Smooth muscle cell (in vitro differentiated cells): ENCODE data around the gene IL15. TPM values are rescaled to one million over a fixed set of nuclear protein-coding genes. Genes with fewer than 3 reads are reported as not detected.

Experiments used
- DNase-seq: peaks from one replicate; lab custom pipeline; 2025; ENCODE audit not compliant: unreplicated experiment; lab: John Stamatoyannopoulos, UW
- H2AFZ ChIP-seq: fragments of 200-600 bp; sonication (generic); 2 replicates; pipeline ENCODE4 v1.6.0; 2016; ENCODE audit warnings: antibody characterized with exemption, low read depth, mild to moderate bottlenecking
- H3F3A ChIP-seq: fragments of 200-600 bp; sonication (generic); 2 replicates; pipeline ENCODE4 v1.6.0; 2017; ENCODE audit warnings: antibody characterized with exemption, low read depth
- H3K27ac ChIP-seq: fragments of 200-600 bp; sonication (generic); 2 replicates; pipeline ENCODE4 v1.5.1; 2016; ENCODE audit warnings: low read depth, mild to moderate bottlenecking
- H3K27me3 ChIP-seq: fragments of 200-600 bp; sonication (generic); 2 replicates; pipeline ENCODE4 v1.6.1; 2016; ENCODE audit warnings: low read depth, mild to moderate bottlenecking
- H3K36me3 ChIP-seq: fragments of 200-600 bp; sonication (generic); 2 replicates; pipeline ENCODE4 v1.5.1; 2016; ENCODE audit warnings: low read depth
- H3K4me1 ChIP-seq: fragments of 200-600 bp; sonication (generic); 2 replicates; pipeline ENCODE4 v1.5.1; 2016; ENCODE audit warnings: low read depth
- H3K4me2 ChIP-seq: fragments of 200-600 bp; sonication (generic); 2 replicates; pipeline ENCODE4 v1.6.0; 2016; ENCODE audit warnings: mild to moderate bottlenecking
- H3K4me3 ChIP-seq: fragments of 200-600 bp; sonication (generic); 2 replicates; pipeline ENCODE4 v1.5.1; 2016; ENCODE audit warnings: mild to moderate bottlenecking
- H3K79me2 ChIP-seq: fragments of 200-600 bp; sonication (generic); 2 replicates; pipeline ENCODE4 v1.6.0; 2016; ENCODE audit warnings: low read depth, mild to moderate bottlenecking
- H3K9ac ChIP-seq: fragments of 200-600 bp; sonication (generic); 2 replicates; pipeline ENCODE4 v1.6.0; 2016; ENCODE audit warnings: low read depth
- H3K9me3 ChIP-seq: fragments of 200-600 bp; sonication (generic); replicated peaks from 2 replicates; pipeline ENCODE4 v1.5.1; 2016; ENCODE audit warnings: low read depth
- H4K20me1 ChIP-seq: fragments of 200-600 bp; sonication (generic); 2 replicates; pipeline ENCODE4 v1.6.0; 2016; ENCODE audit warnings: low read depth
- CTCF ChIP-seq: fragments of 200-600 bp; sonication (generic); IDR thresholded peaks from 2 replicates; pipeline ENCODE4 v1.5.1; 2017; ENCODE audit warnings: borderline replicate concordance, mild to moderate bottlenecking, antibody characterized with exemption; ENCODE audit not compliant: insufficient read depth, poor library complexity, severe bottlenecking
- WGBS: methylation state at CpG from one replicate; pipeline ENCODE4 v1.1.7; 2016; ENCODE audit warnings: low lambda C conversion rate; 5-methylcytosine and 5-hydroxymethylcytosine counted together
- polyA plus RNA-seq: library from polyadenylated mRNA; unstranded; fragments of >200 nt; fragmentation: Nextera tagmentation; extraction: Ambion mirVana; gene quantifications from 2 replicates; pipeline ENCODE4 v1.2.1, GENCODE V29; 2016
- total RNA-seq: library from RNA; depleted of rRNA; stranded (reverse); fragments of >200 nt; gene quantifications from 2 replicates; pipeline ENCODE4 v1.2.3, GENCODE V29; 2014

Gene IL15
- total and polyA plus RNA-seq, 2 experiments from 2014 or later, result 0.73 to 2.2 TPM

- Histone ChIP-seq H3K9me3 (peaks cover 8% of the 10 kb centered on the region), H3K27me3 (no peaks in the 10 kb centered on the region), H2AFZ (no peak overlapping the region), H3F3A (no peaks in the 10 kb centered on the region), H3K4me3 (no peak overlapping the region), H4K20me1 (no peaks in the 10 kb centered on the region), H3K27ac (no peak overlapping the region), H3K9ac (no peak overlapping the region), H3K36me3 (no peaks in the 10 kb centered on the region), H3K79me2 (no peaks in the 10 kb centered on the region), H3K4me2 (no peak overlapping the region), H3K4me1 (no peaks in the 10 kb centered on the region)
- 54% methylated on average over 1 of the region's 1 CpG for WGBS
- peak; percentile 64 for TF ChIP-seq CTCF
- DNase-seq, result no peak
Measured at GRCh38 chr4:141711211-141711610, 74.8 kb downstream of the IL15 start.

GRCh38 chr4:141713185-141713584 lies 76.8 kb downstream of the IL15 start:
- Histone ChIP-seq H3K27ac (no peak overlapping the region), H3K36me3 (no peaks in the 10 kb centered on the region), H3K9ac (no peak overlapping the region), H3K9me3 (no peaks in the 10 kb centered on the region), H4K20me1 (no peaks in the 10 kb centered on the region), H3K4me1 (no peaks in the 10 kb centered on the region), H3K4me2 (no peak overlapping the region), H2AFZ (no peak overlapping the region), H3F3A (no peaks in the 10 kb centered on the region), H3K4me3 (no peak overlapping the region), H3K27me3 (no peaks in the 10 kb centered on the region), H3K79me2 (no peaks in the 10 kb centered on the region)
- no peak for TF ChIP-seq CTCF
- WGBS, result 89% methylated on average over 4 of the region's 4 CpGs
- DNase-seq, result no peak

- Histone ChIP-seq H3K9me3 (no peaks in the 10 kb centered on the region), H3K4me2 (peak overlapping the region; percentile 17), H3K27ac (no peak overlapping the region), H3K9ac (no peak overlapping the region), H2AFZ (no peak overlapping the region), H3K4me1 (no peaks in the 10 kb centered on the region), H3K79me2 (no peaks in the 10 kb centered on the region), H3F3A (no peaks in the 10 kb centered on the region), H3K4me3 (no peak overlapping the region), H3K36me3 (no peaks in the 10 kb centered on the region), H3K27me3 (no peaks in the 10 kb centered on the region), H4K20me1 (no peaks in the 10 kb centered on the region)
- 50% methylated on average over 3 of the region's 3 CpGs for WGBS
- DNase-seq, result no peak
- TF ChIP-seq CTCF, result no peak
Measured at GRCh38 chr4:141713771-141714445, 77.5 kb downstream of the IL15 start.

GRCh38 chr4:141719585-141719984 lies 83.2 kb downstream of the IL15 start:
- Histone ChIP-seq H3K27ac (no peak overlapping the region), H3K9me3 (no peaks in the 10 kb centered on the region), H3K79me2 (no peaks in the 10 kb centered on the region), H3K27me3 (no peaks in the 10 kb centered on the region), H3K36me3 (no peaks in the 10 kb centered on the region), H3F3A (no peaks in the 10 kb centered on the region), H4K20me1 (no peaks in the 10 kb centered on the region), H2AFZ (no peak overlapping the region), H3K4me1 (no peaks in the 10 kb centered on the region), H3K4me2 (no peak overlapping the region), H3K4me3 (no peak overlapping the region), H3K9ac (no peak overlapping the region)
- no peak for DNase-seq
- TF ChIP-seq CTCF, result no peak
- 92% methylated on average over 1 of the region's 1 CpG for WGBS
